NCI-H146 treated with DMSO at 0.1 percent for 48 hours (cell line): ENCODE results near the gene ELP1.

Experiments used
- DNase-seq: peaks from one replicate; lab custom pipeline; 2025; ENCODE audit not compliant: unreplicated experiment; lab: John Stamatoyannopoulos, UW

Gene ELP1

DNA sequence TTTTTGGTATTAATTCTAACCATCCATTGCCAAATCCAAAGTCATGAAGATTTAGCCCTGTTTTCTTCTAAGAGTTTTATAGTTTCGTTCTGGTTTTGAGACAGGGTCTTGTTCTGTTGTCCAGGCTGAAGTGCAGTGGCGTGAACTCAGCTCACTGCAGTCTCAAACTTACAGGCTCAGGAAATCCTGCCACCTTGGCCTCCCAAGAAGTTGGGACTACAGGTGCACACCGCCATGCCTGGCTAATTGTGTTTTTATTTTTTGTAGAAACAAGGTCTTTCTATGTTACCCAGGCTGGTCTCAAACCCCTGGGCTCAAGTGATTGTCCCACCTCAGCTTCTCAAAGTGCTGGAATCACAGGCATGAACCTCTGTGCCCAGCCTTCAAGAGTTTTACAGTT, 50.8 kb downstream of the ELP1 start:
- no peak for DNase-seq

DNA sequence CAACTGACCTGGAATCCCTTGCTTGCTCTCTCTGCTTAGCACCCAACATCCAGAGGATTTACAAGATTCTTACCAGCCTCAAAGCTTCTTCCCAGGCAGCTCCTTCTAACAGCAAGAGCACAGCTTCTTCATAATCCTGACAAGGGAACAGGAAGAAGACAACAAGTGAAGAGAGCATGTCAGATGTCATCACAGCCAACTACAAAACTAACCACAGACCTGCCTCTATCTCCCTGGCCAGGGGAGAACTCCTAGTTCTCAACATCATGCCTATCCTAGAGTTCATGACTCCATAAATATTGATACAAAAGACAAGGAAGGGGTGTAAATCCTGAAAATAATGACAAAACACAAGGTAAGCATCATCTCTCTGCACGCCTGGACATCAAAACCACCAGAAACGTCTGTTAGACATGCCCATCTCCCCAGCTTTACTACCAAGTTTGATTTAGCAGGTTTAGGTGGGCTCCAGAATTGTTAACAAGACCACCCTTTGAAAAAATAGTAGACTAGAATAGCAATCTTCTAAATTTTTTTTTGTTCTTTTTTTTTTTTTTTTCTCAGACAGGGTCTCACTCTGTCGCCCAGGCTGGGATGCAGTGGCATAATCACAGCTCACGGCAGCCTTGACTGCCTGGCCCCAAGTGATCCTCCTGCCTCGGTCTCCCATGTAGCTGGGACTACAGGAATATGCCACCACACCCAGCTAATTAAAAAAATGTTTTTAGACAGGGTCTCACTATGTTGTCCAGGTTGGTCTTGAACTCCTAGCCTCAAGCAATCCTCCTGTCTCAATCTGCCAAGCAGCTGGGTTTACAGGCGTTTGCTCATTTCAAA, 51.7 kb downstream of the ELP1 start:
- DNase-seq: no peak

- DNase-seq: no peak
These were observed 53.1 kb downstream of the ELP1 start for GRCh38 chr9:108880738-108881316.

DNA sequence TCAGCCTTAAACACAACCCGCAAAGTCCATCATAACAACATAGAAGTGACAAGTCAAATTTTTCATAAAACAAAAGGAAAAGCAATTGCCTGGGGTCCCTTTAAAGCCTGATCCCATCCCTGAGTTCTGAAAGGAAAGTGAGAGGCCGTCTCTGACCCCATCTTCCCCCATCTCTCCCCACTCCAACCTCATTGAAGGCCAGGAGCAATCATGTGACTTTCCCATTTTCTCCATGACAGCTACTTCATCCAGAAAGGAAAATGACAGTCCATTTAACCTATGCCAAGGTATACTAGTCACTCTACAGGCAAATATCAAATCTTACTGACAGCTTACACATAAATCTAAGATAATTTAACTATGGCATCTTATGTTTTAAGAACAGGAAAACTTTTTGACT, 56.4 kb downstream of the ELP1 start:
- DNase-seq: no peak

DNA sequence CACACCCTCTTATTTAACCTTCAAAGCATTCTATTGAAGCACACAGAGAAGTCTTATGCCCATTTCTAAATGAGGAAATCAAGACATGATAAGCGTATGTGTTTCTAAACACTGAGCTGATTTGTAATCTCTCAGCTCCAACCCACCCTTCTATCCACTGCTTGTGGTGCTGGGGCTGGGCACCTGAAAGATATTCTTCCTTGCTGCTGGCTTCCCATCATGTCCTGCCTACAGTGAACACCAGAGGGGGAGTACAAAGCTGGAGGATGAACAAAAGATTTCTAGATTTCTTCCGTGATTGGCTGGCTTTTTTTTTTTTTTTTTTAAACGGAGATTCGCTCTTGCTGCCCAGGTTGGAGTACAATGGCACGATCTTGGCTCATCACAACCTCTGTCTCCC, 57.5 kb downstream of the ELP1 start:
- DNase-seq: no peak

DNA sequence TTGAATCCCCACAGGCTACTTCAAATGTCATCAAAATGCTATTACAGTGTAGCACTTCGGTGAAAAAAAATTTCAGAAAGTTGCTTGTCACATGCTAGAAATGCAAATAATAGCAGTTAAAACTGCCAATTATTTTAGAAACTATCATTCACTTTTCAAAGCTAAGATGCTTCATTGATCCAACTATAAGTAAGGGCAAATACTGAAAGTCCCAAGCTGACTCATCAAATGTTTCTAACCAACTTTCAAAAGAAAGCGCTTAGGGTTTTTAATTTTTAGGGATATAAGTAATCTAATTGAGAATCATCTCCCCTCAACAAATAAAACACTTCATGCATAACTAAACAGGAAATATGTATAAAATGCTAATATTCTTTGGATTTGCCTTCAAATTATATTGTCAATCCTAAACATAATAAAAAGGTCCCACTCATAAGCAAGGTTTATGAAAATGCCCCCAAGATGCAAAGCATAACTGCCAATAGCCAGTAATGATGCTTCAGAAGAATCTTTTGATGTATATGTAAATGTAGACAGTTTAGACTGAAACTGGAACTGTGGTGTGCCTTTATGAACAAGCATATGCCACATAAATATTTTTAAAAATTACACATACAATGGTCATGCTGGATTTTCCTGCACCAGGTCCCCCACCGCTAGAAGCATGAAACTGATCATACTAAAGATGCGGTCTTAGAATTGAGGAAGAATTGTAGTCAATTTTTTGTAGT, 59.7 kb downstream of the ELP1 start:
- DNase-seq: no peak

- DNase-seq: no peak
These were observed 64.7 kb downstream of the ELP1 start for GRCh38 chr9:108869092-108869725.

DNA sequence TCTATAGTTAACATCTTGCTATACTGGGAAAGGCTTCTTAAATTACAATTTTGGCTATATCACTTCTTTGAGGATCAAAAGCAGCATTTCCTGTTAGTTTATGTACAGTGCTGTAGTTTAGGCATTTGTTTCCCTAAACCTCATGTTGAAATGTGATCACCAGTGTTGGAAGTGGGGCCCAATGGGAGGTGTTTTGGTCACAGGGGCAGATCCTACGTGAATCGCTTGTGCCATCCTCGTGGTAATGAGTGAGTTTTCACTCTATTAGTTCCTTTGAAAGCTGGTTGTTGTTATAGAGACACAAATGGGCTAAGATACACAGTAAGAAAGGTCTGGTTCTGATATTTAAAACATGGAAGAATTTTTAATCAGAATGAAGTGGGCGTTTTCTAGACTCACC, 66.1 kb downstream of the ELP1 start:
- no peak for DNase-seq

DNA sequence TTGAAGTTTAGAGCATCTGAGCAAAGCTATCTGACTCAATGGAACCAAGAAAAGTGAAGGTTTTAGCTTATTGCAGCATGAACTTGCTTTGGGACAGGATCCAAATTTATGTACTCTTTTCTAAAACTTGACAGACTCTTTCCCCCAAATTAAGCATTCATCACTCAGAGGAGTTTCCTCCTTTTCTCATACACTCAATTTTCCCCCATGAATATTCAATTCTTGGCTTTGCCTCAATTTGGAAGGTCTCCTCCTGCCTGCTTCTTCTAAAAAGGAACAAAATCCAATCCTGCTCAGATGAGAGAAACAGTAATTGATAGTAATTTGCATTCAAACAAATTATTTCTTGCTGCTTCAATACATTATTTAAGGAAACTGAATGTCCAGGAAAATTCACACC, 66.8 kb downstream of the ELP1 start:
- DNase-seq: no peak

GRCh38 chr9:108866001-108866420, 67.9 kb downstream of the ELP1 start:
- DNase-seq: no peak

- DNase-seq: no peak
These were observed 68.9 kb downstream of the ELP1 start for GRCh38 chr9:108865037-108865436.

- no peak for DNase-seq
These were observed 69.5 kb downstream of the ELP1 start for GRCh38 chr9:108864446-108864845.

DNA sequence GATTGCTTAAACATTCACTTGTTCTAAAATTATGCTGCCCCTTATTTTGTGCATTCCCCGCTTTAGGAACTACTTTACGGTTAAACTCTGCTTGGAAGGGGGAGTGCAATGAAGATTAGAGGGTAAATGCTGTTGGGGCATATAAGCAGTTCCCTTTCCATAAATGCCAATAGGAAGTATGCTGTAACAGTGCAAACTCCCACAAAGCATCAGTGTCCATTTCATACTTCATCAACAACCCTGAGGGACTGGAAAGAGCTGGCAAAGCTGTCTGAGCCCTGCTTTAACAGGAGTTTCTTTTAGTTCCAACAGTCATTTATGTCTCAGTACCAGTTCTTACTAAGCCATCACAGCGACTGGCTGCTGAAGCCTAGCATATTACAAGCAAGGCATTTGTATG, 70.0 kb downstream of the ELP1 start:
- no peak for DNase-seq

GRCh38 chr9:108861997-108862396, 71.9 kb downstream of the ELP1 start, which contains the start of gene ACTL7A:
Gene ACTL7A (plus strand): TSS chr9:108862266. CDS start chr9:108862323, 57 bp downstream.
- DNase-seq: no peak

- peak; percentile 11 for DNase-seq
These were observed 72.5 kb downstream of the ELP1 start for GRCh38 chr9:108861464-108861863.

DNA sequence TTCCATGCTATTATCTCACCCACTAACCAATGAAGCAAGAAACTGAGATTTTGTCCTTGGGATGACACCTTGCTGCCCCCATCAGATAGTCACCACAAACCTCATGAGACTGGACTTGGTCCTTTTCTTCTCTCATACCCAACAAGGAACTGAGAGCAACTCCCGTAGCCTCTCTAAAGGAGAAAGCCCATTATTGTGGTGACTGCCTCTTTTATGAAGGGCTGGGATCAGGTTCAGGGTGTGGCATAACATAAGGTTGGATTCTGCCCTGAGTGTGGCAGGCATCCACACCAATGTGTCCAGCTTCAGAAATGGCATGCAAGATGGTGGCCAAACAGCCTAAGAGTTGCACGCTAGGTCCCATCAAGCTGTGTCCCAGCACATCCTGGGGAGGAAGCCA, 73.2 kb downstream of the ELP1 start:
- DNase-seq: no peak

GRCh38 chr9:108860354-108860753, 73.6 kb downstream of the ELP1 start:
- no peak for DNase-seq

DNA sequence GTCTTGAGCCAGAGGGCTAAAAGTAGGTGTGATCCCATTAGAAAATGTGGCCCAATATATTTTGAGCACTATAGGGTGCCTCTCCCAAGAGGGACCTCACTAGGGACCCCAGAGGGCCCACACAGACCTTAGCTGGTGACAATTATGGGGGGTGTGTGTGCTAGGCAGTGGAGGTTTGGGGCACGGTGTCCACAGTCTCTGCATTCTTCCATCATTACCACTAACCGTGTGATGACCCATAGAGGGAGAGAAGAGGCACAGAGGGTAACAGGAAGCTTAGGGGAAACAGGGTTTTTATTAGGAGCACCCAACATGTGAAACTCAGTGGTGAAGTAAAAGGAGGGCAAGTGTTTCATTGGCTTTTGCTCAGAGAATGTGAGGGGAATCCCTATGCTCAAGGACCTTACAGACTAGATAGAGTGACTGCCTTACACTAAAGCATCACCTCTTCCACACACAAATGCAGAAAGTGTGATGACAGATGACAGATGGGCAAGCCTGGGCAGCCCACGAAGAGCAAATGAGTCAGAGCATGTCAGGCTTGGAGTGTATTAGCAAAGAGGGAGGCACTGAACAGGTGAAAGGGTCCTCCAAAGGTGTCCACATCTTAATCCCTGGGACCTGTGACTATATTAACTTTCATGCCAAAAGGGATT, 74.3 kb downstream of the ELP1 start:
- DNase-seq: no peak

DNA sequence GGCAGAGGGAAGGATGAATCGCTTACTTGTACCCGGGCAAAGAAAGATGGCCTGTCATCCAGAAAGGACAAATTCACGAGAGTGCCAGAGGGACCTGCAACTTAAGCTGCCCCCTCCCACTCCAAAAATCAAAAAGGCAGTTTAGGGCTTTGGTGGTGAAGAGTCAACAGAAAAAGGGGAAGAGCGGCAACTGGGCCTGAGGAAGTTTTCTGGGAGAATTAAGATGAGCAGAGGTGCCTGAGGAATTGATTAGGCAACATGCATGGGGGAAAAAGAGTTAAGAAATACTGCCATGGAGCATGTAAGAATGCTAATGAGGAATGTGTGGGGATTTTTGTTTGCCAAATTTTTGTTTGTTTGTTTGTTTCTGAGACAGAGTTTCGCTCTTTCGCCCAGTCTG, 76.4 kb downstream of the ELP1 start:
- no peak for DNase-seq

DNA sequence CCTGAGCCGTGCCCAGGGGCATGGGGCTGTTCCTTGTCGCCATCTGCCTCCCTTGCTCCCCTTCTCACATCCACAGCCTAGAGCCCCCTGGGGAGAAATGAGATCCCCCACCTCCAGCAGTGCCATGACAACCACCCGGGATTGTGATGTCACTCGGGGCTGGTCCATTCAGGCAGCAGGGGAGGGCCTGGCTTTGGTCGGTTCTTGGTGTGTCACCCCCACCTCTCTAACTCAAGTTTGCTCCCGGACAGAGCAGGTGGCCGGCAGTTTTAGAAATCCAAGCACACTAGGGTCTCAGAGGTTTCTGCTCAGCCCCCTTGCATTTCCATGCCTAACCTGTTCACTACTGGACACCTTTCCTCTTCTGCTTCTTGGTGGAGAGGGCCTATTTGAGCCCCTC, 78.0 kb downstream of the ELP1 start, which contains the start of gene ACTL7B:
TSS of gene ACTL7B (minus strand) at position 99 of the 400 bp plus-strand sequence. CDS start at position 43, 56 bp downstream.
- DNase-seq: no peak

DNA sequence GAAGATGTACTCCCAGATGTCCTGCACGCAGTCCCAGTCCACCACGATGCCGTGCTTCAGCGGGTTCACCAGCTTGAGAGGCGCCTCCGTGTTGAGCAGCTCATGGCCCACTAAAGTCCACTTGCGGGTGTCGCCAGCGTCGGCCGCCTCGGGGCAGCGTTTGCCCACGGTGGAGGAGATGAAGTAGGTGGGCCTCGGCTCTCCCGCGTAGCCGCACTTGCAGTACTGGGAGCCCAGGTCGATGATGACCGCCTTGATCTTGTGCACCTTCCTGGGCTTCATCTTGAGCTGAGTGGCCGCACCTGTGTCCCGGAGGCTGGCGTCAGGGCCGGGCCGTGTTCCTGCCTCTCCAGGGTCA, 78.4 kb downstream of the ELP1 start:
- no peak for DNase-seq
